K562 (cell line): Measurements from ENCODE around the gene ZDHHC6. TPM values are rescaled to one million over a fixed set of nuclear protein-coding genes. Genes with fewer than 3 reads are reported as not detected.

Experiments used
- ATAC-seq: fragments of 200-7000 bp; cut with Tn5 transposase; 3 replicates; pipeline ENCODE4 v1.9.1; 2020; ENCODE audit warnings: moderate library complexity
- BruUV-seq: library from RNA; stranded (reverse); fragments of 400-500 nt; replicated peaks from 2 replicates; lab custom pipeline; 2021; lab: Mats Ljungman, UMichigan
- CTCF ChIA-PET: fragments of 300-600 bp; formaldehyde crosslinking; extraction: SDS; loops from one replicate; lab custom pipeline; 2021; ENCODE audit warnings: low intra/inter-chr PET ratio; lab: Yijun Ruan, JAX
- POLR2A ChIA-PET: fragments of 300-600, 350-650 bp; sonication (Branson Sonifier 250); formaldehyde crosslinking; extraction: SDS; loops from one replicate; lab custom pipeline; 2021; ENCODE audit warnings: antibody characterized with exemption, inconsistent platforms; lab: Yijun Ruan, JAX
- DNase-seq, 4 experiments: peaks; one replicate each; pipeline versions ENCODE4 v3.0.0 to v3.0.0-alpha.2; 2011 to 2018; ENCODE audit warnings: low spot score in 3 of 4, mixed read lengths in 3 of 4; ENCODE audit errors: extremely low read depth in 1 of 4
- FAIRE-seq: peaks from 2 replicates; lab custom pipeline; 2011; peaks lifted over from hg19 to GRCh38; lab: Jason Lieb, UNC
- H2AFZ ChIP-seq: 2 replicates; pipeline ENCODE4 v1.6.0; 2011; ENCODE audit warnings: low read depth, low read length, control low read depth, inconsistent platforms
- H3K27ac ChIP-seq: fragments of 200-600 bp; 3 replicates; pipeline ENCODE4 v1.8.0; 2011; ENCODE audit warnings: low read depth, mild to moderate bottlenecking, control low read depth, inconsistent platforms, low read length, moderate library complexity, mixed read lengths; ENCODE audit errors: extremely low read depth
- H3K27me3 ChIP-seq, 2 experiments: fragments of 300-600 bp in 1 of 2; 2 replicates in 1 of 2; 3 replicates in 1 of 2; pipeline versions ENCODE4 v1.6.0 to v1.8.0; 2011; ENCODE audit warnings: inconsistent platforms in 2 of 2, low read length in 2 of 2, mild to moderate bottlenecking in 1 of 2, mixed read lengths in 1 of 2, moderate library complexity in 1 of 2; ENCODE audit not compliant: control insufficient read depth in 2 of 2, insufficient read depth in 2 of 2
- H3K36me3 ChIP-seq: fragments of 300-600 bp; 3 replicates; pipeline ENCODE4 v1.8.0; 2011; ENCODE audit warnings: mild to moderate bottlenecking, low read length, inconsistent platforms; ENCODE audit not compliant: control insufficient read depth, insufficient read depth
- H3K4me1 ChIP-seq, 2 experiments: fragments of 200-600 bp in 1 of 2; replicated peaks in 1 of 2; 2 replicates in 1 of 2; 3 replicates in 1 of 2; pipeline versions ENCODE4 v1.5.1 to v1.8.0; 2011; ENCODE audit warnings: inconsistent platforms in 2 of 2, low read length in 2 of 2, mild to moderate bottlenecking in 1 of 2, mixed read lengths in 1 of 2, moderate library complexity in 1 of 2; ENCODE audit not compliant: control insufficient read depth in 2 of 2, insufficient read depth in 2 of 2
- H3K4me2 ChIP-seq: 2 replicates; pipeline ENCODE4 v1.6.1; 2011; ENCODE audit warnings: low read length, control low read depth, inconsistent platforms, mixed read lengths; ENCODE audit not compliant: insufficient read depth
- H3K4me3 ChIP-seq: fragments of 200-600 bp; sonication (generic), shearing (Covaris generic); 2 replicates; pipeline ENCODE4 v1.5.1; 2016; ENCODE audit warnings: control low read depth, inconsistent platforms
- H3K79me2 ChIP-seq: fragments of 200-600 bp; 3 replicates; pipeline ENCODE4 v1.8.0; 2011; ENCODE audit warnings: low read length, inconsistent platforms; ENCODE audit not compliant: control insufficient read depth, insufficient read depth
- H3K9ac ChIP-seq, 2 experiments: 2 replicates each; pipeline versions ENCODE4 v1.6.0 to v1.6.1; 2011; ENCODE audit warnings: low read depth in 2 of 2, low read length in 2 of 2, control low read depth in 1 of 2, inconsistent platforms in 1 of 2, mild to moderate bottlenecking in 1 of 2, mixed read lengths in 1 of 2; ENCODE audit not compliant: insufficient read depth in 1 of 2
- H3K9me1 ChIP-seq: one replicate; pipeline ENCODE4 v1.6.0; 2011; ENCODE audit warnings: inconsistent platforms, mild to moderate bottlenecking, low read length, moderate library complexity; ENCODE audit not compliant: control insufficient read depth, insufficient read depth
- H3K9me3 ChIP-seq: replicated peaks from 2 replicates; pipeline ENCODE4 v1.5.1; 2011; ENCODE audit warnings: low read depth, low read length, inconsistent platforms; ENCODE audit not compliant: control insufficient read depth, insufficient read depth
- H4K20me1 ChIP-seq: replicated peaks from 2 replicates; pipeline ENCODE4 v1.6.1; 2011; ENCODE audit warnings: low read length, inconsistent platforms, mixed read lengths; ENCODE audit not compliant: control insufficient read depth, insufficient read depth
- EP400 ChIP-seq: fragments of 450-650 bp; IDR thresholded peaks from 2 replicates; pipeline ENCODE4 v1.6.1; 2017; ENCODE audit warnings: antibody characterized with exemption, mild to moderate bottlenecking, moderate library complexity
- POU5F1 ChIP-seq: fragments of 150-350 bp; IDR thresholded peaks from 2 replicates; pipeline ENCODE4 v1.6.1; 2014; ENCODE audit warnings: borderline replicate concordance, low read length, low read depth, mild to moderate bottlenecking; ENCODE audit not compliant: partially characterized antibody
- RAD21 ChIP-seq, 2 experiments: fragments of 250-450 bp in 1 of 2; fragments of 450-650 bp in 1 of 2; sonication (Bioruptor Pico) in 1 of 2; formaldehyde crosslinking in 1 of 2; IDR thresholded peaks in 1 of 2; conservative IDR thresholded peaks in 1 of 2; 2 replicates each; pipeline versions ENCODE4 v1.4.0 to v1.8.0; 2020 to 2022; ENCODE audit warnings: mild to moderate bottlenecking in 2 of 2, moderate library complexity in 1 of 2
- SMC3 ChIP-seq: conservative IDR thresholded peaks from 2 replicates; pipeline ENCODE4 v1.6.1; 2011; ENCODE audit warnings: low read depth, low read length, improper control_type of control experiment; ENCODE audit not compliant: insufficient read depth
- TCF3 ChIP-seq: sonication (generic); formaldehyde crosslinking; IDR thresholded peaks from 2 replicates; pipeline ENCODE4 v1.4.0; 2020; ENCODE audit warnings: mild to moderate bottlenecking, missing genetic modification reagents
- ZNF695 ChIP-seq: fragments of 450-650 bp; formaldehyde crosslinking; IDR thresholded peaks from 2 replicates; pipeline ENCODE4 v1.4.0; 2020; ENCODE audit warnings: mild to moderate bottlenecking, moderate library complexity
- WGBS: fragments of 100-300 bp; shearing (Covaris generic); methylation state at CpG from one replicate; pipeline ENCODE4 v1.1.6; 2016; ENCODE audit warnings: low coverage, mixed read lengths; ENCODE audit not compliant: insufficient coverage; ENCODE audit errors: missing lambda C conversion rate; 5-methylcytosine and 5-hydroxymethylcytosine counted together
- in situ Hi-C: fragments of 300-500 bp; cut with MboI; formaldehyde crosslinking; loops from 4 replicates; pipeline ENCODE4 v1.15.0; 2018; ENCODE audit warnings: inconsistent platforms, mixed read lengths
- intact Hi-C: fragments of 100-400 bp; cut with micrococcal nuclease; formaldehyde crosslinking; loops from 2 replicates; pipeline ENCODE4 v1.14.2; 2022
- polyA plus RNA-seq, 8 experiments: library from polyadenylated mRNA; depleted of rRNA in 4 of 8; stranded (reverse) in 5 of 8; unstranded in 3 of 8; fragments of >200 nt; fragmentation: Nextera tagmentation in 2 of 8; fragmentation: Illumina TruSeq in 1 of 8; extraction: Ambion mirVana in 2 of 8; extraction: Trizol in 1 of 8; gene quantifications; 2 replicates each; pipeline versions ENCODE4 v1.2.1 to v1.2.3, GENCODE V29; 2011 to 2014; ENCODE audit warnings: inconsistent platforms in 1 of 8, missing spikeins in 1 of 8
- total RNA-seq, 7 experiments: library from RNA; depleted of rRNA in 6 of 7; stranded (reverse); fragments of >200 nt in 6 of 7; fragmentation: Illumina TruSeq in 2 of 7; extraction: Trizol in 2 of 7; gene quantifications; 2 replicates each; pipeline versions ENCODE4 v1.2.1 to v1.2.3, GENCODE V29; 2011 to 2021; ENCODE audit warnings: low replicate concordance in 1 of 7
- TF ChIP-seq, protein P1 (sequence below), 3 experiments: IDR thresholded peaks in 2 of 3; conservative IDR thresholded peaks in 1 of 3; 2 replicates each; pipeline ENCODE4 v1.5.1; 2011 to 2012; ENCODE audit warnings: low read length in 3 of 3, mild to moderate bottlenecking in 3 of 3, control low read depth in 2 of 3, improper control_type of control experiment in 1 of 3, inconsistent platforms in 1 of 3, low read depth in 1 of 3, mixed read lengths in 1 of 3, moderate library complexity in 1 of 3; ENCODE audit not compliant: insufficient read depth in 2 of 3
- TF ChIP-seq, protein P2 (sequence below), 2 experiments: fragments of 450-650 bp; formaldehyde crosslinking in 1 of 2; IDR thresholded peaks; 2 replicates each; pipeline versions ENCODE4 v1.4.0 to v1.6.1; 2014 to 2020; ENCODE audit warnings: mild to moderate bottlenecking in 2 of 2, borderline replicate concordance in 1 of 2, low read depth in 1 of 2

Gene ZDHHC6
- total and polyA plus RNA-seq, 9 of the 15 experiments (the other 6 are each of a cell fraction or from before 2014, with no cell fraction given): 13.6 to 30.5 (median 21.5) TPM

DNA sequence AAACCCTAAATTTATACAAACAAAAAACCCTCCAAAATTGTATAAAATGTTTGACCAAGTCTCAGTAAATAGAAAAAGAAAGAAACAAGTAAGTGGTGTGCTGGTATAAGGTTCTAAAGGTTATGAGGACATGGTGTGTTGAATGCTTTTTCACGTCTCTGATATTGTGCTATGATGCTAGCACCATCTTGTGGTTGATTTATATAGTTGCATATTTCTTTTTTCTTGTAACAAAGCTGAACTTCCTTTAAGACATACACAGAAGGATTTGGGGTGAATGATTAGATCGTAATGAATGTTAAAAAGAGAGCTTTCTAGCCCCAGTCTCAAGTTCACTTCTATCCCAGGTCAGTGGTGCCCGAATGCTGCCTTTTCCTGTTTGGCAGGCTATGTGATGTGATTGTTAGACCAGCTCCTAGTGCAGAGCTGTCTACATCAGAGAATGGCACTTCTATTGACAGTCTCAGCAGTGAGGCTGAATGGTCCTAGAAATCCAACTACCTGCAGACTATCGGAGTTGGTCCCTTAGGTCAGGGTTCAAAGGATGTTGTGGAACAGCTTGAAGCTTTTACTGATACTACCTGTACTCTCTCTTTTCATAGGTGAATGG is 25.3 kb upstream of the ZDHHC6 start:
- peak; percentile 74 for ATAC-seq
- DNase-seq: peak; percentile 26 to 47 (median 32)
- TF ChIP-seq ZNF695: no peak
- TF ChIP-seq, protein P1, sequence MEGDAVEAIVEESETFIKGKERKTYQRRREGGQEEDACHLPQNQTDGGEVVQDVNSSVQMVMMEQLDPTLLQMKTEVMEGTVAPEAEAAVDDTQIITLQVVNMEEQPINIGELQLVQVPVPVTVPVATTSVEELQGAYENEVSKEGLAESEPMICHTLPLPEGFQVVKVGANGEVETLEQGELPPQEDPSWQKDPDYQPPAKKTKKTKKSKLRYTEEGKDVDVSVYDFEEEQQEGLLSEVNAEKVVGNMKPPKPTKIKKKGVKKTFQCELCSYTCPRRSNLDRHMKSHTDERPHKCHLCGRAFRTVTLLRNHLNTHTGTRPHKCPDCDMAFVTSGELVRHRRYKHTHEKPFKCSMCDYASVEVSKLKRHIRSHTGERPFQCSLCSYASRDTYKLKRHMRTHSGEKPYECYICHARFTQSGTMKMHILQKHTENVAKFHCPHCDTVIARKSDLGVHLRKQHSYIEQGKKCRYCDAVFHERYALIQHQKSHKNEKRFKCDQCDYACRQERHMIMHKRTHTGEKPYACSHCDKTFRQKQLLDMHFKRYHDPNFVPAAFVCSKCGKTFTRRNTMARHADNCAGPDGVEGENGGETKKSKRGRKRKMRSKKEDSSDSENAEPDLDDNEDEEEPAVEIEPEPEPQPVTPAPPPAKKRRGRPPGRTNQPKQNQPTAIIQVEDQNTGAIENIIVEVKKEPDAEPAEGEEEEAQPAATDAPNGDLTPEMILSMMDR (IDR thresholded peaks at IDR 0.05 in 2 of 3, conservative IDR thresholded peaks at IDR 0.05 in 1 of 3; ENCODE audit: insufficient read depth in 2 of 3, low read depth in 1 of 3, low read length in 3 of 3): peak; percentile 31 to 64 (median 47); a peak in 4 of 6 replicates
- no peak for TF ChIP-seq EP400
- TF ChIP-seq SMC3: 0 out of 2 replicates have a peak, but pooled peaks have one; percentile 7
- TF ChIP-seq, protein P2, sequence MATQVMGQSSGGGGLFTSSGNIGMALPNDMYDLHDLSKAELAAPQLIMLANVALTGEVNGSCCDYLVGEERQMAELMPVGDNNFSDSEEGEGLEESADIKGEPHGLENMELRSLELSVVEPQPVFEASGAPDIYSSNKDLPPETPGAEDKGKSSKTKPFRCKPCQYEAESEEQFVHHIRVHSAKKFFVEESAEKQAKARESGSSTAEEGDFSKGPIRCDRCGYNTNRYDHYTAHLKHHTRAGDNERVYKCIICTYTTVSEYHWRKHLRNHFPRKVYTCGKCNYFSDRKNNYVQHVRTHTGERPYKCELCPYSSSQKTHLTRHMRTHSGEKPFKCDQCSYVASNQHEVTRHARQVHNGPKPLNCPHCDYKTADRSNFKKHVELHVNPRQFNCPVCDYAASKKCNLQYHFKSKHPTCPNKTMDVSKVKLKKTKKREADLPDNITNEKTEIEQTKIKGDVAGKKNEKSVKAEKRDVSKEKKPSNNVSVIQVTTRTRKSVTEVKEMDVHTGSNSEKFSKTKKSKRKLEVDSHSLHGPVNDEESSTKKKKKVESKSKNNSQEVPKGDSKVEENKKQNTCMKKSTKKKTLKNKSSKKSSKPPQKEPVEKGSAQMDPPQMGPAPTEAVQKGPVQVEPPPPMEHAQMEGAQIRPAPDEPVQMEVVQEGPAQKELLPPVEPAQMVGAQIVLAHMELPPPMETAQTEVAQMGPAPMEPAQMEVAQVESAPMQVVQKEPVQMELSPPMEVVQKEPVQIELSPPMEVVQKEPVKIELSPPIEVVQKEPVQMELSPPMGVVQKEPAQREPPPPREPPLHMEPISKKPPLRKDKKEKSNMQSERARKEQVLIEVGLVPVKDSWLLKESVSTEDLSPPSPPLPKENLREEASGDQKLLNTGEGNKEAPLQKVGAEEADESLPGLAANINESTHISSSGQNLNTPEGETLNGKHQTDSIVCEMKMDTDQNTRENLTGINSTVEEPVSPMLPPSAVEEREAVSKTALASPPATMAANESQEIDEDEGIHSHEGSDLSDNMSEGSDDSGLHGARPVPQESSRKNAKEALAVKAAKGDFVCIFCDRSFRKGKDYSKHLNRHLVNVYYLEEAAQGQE (IDR thresholded peaks at IDR 0.05; ENCODE audit: borderline replicate concordance): peak; percentile 36; the same call in 1 of the 2 replicates
- TF ChIP-seq, protein P2 (CRISPR knock-in tag; IDR thresholded peaks at IDR 0.05; ENCODE audit: low read depth): no peak
- TF ChIP-seq TCF3 (CRISPR knock-in tag): no peak
- TF ChIP-seq RAD21 (CRISPR knock-in tag; conservative IDR thresholded peaks at IDR 0.05 in 1 of 2, IDR thresholded peaks at IDR 0.05 in 1 of 2): peak; percentile 44 to 77; a peak in 3 of 4 replicates
- no peak for TF ChIP-seq POU5F1

More for the DNA sequence above, 25.3 kb upstream of the ZDHHC6 start:
- Histone ChIP-seq H3K9ac (no peak overlapping the region), H3K4me2 (no peak overlapping the region), H3K79me2 (no peaks in the 10 kb centered on the region), H3K4me3 (no peak overlapping the region), H3K27me3 (no peaks in the 10 kb centered on the region), H3K9me1 (no peaks in the 10 kb centered on the region), H4K20me1 (no peaks in the 10 kb centered on the region), H3K9me3 (no peaks in the 10 kb centered on the region), H3K36me3 (no peaks in the 10 kb centered on the region), H2AFZ (no peak overlapping the region), H3K27ac (no peak overlapping the region), H3K4me1 (no peaks in the 10 kb centered on the region)
- intact Hi-C loops (loop anchor here (2.0 to 10.0 kb wide), 3 partner anchors 37 to 913 kb away; no protein-coding TSS in a partner anchor), in situ Hi-C loops (no loop called here)
- peak; percentile 77 for FAIRE-seq
- WGBS: 2% methylated on average over 4 of the region's 4 CpGs
- ChIA-PET POLR2A (interaction anchor here (0.8 to 0.9 kb wide), 2 partner anchors 25 to 37 kb away, joined by 3 read pairs; partner anchors contain the start of genes VTI1A and ZDHHC6), CTCF (interaction anchor here (0.6 to 0.7 kb wide), 3 partner anchors 9 to 979 kb away, joined by 3 to 5 read pairs (median 4); no protein-coding TSS in a partner anchor)
- no TSS peak for BruUV-seq
